Activated B cell treated with CpG ODN at 0.5 μM for 24 hours (primary cell): ENCODE data around the gene ADGRB3. TPM values are rescaled to one million over a fixed set of nuclear protein-coding genes. Genes with fewer than 3 reads are reported as not detected.

ENCODE experiments used
- ATAC-seq: fragments of 200-7000 bp; cut with Tn5 transposase; one replicate; pipeline ENCODE4 v1.10.0; 2021; ENCODE audit warnings: low read depth, mild to moderate bottlenecking, moderate library complexity
- CTCF ChIA-PET: fragments of 350-600 bp; sonication (Branson Sonifier 250); formaldehyde crosslinking; loops from one replicate; lab custom pipeline; 2021; ENCODE audit warnings: antibody characterized with exemption; lab: Charles Lee
- POLR2A ChIA-PET: fragments of 350-600 bp; sonication (Branson Sonifier 250); formaldehyde crosslinking; loops from one replicate; lab custom pipeline; 2021; ENCODE audit warnings: antibody characterized with exemption; lab: Charles Lee
- DNase-seq: peaks from one replicate; pipeline ENCODE4 v3.0.0; 2022
- H3K27ac Mint-ChIP-seq: one replicate; pipeline ENCODE4 v1.8.0; 2020; ENCODE audit warnings: mixed read lengths
- H3K27me3 Mint-ChIP-seq: one replicate; pipeline ENCODE4 v1.8.0; 2021; ENCODE audit warnings: mixed read lengths
- H3K36me3 Mint-ChIP-seq: one replicate; pipeline ENCODE4 v1.8.0; 2021; ENCODE audit warnings: low read depth, mixed read lengths
- H3K4me1 Mint-ChIP-seq: one replicate; pipeline ENCODE4 v1.8.0; 2021; ENCODE audit warnings: mixed read lengths
- H3K4me3 Mint-ChIP-seq: one replicate; pipeline ENCODE4 v1.8.0; 2020; ENCODE audit warnings: mild to moderate bottlenecking, mixed read lengths
- H3K9me3 Mint-ChIP-seq: one replicate; pipeline ENCODE4 v1.8.0; 2020; ENCODE audit warnings: mixed read lengths
- intact Hi-C: fragments of 100-400 bp; cut with micrococcal nuclease; formaldehyde crosslinking; loops from one replicate; pipeline ENCODE4 v1.15.1; 2024
- total RNA-seq: library from RNA; stranded (reverse); gene quantifications from 2 replicates; pipeline ENCODE4 v1.2.3, GENCODE V29; 2022
- TF ChIP-seq, protein P1 (sequence below): fragments of 200-600 bp; IDR thresholded peaks from one replicate; pipeline ENCODE4 v1.8.0; 2022; ENCODE audit warnings: antibody characterized with exemption, mild to moderate bottlenecking

Gene ADGRB3
- total RNA-seq, 1 donor from 2014 or later: not detected

DNA sequence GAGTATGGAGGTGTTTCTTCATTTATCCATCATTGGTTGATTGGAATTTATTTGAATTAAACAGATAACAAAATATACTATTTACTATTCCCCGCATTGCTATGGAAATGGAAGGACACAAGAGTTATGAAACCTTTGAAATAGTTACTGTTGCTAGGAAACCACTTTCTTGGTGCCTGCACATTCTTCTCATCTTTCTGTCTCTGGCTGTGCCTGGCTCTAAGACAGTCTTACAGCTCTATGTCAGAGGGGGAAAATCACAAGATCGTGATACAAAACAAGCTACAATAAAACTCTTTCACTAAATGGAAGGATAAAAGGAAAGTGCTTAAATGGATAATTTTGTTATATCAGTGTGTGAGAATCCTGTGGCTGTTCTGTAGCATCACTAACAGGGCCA, 708.8 kb downstream of the ADGRB3 start:
- intact Hi-C loops: no loop called here
- Mint-ChIP-seq H3K27me3 (no peaks in the 10 kb centered on the region), H3K4me1 (no peaks in the 10 kb centered on the region), H3K36me3 (no peaks in the 10 kb centered on the region), H3K9me3 (peaks cover 5% of the 10 kb centered on the region), H3K27ac (no peak overlapping the region), H3K4me3 (no peak overlapping the region)
- no peak for ATAC-seq
- no peak for DNase-seq
- POLR2A ChIA-PET: no interaction called here
- CTCF ChIA-PET: no interaction called here
- TF ChIP-seq, protein P1, sequence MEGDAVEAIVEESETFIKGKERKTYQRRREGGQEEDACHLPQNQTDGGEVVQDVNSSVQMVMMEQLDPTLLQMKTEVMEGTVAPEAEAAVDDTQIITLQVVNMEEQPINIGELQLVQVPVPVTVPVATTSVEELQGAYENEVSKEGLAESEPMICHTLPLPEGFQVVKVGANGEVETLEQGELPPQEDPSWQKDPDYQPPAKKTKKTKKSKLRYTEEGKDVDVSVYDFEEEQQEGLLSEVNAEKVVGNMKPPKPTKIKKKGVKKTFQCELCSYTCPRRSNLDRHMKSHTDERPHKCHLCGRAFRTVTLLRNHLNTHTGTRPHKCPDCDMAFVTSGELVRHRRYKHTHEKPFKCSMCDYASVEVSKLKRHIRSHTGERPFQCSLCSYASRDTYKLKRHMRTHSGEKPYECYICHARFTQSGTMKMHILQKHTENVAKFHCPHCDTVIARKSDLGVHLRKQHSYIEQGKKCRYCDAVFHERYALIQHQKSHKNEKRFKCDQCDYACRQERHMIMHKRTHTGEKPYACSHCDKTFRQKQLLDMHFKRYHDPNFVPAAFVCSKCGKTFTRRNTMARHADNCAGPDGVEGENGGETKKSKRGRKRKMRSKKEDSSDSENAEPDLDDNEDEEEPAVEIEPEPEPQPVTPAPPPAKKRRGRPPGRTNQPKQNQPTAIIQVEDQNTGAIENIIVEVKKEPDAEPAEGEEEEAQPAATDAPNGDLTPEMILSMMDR: no peak

DNA sequence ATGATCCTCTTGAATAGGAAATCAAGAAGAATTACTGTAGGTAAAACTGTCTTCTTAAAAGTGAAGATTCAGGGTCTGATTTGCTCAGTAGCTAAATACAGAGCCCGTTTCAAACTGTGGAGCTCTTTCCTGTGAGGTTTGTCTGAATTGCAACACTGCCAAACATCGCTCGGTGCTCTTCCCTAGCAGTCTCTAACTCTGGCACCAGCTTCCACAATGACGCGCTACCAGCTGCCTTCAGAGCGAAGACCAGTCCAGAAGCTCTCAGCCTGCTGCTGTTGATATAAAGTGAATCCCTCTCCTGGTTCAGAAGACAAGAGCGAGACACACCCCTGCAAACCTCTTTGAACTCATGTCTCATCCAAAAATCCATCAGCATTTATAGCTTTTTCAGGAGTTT, 714.7 kb downstream of the ADGRB3 start:
- TF ChIP-seq, protein P1: no peak
- Mint-ChIP-seq H3K36me3 (no peaks in the 10 kb centered on the region), H3K4me1 (no peaks in the 10 kb centered on the region), H3K9me3 (peaks cover 5% of the 10 kb centered on the region), H3K4me3 (no peak overlapping the region), H3K27me3 (no peaks in the 10 kb centered on the region), H3K27ac (no peak overlapping the region)
- ChIA-PET POLR2A (no interaction called here), CTCF (no interaction called here)
- DNase-seq: no peak
- intact Hi-C loops: no loop called here
- ATAC-seq: no peak

DNA sequence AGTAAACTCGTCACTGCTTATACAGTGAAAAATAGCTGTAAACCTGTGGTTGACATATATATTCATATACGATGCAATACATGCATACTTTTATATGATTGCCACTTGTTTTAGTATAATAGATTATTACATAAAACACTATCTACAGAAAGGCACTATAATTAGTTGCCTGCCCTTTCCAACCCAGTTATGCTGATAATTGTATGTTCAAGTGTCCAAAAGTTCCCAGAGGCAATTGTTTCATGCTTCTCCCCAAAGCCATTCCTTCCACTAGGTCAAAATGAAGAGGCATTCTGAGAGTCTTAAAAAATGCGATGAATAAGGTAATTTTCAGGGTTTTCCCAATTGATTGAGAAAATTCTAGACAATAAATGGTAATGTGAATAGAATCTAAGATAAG, 727.1 kb downstream of the ADGRB3 start:
- no peak overlapping the region for H3K27ac Mint-ChIP-seq
- no peak for DNase-seq
- H3K27me3 Mint-ChIP-seq: no peaks in the 10 kb centered on the region
- no peak for ATAC-seq
- intact Hi-C loops: no loop called here
- ChIA-PET POLR2A (no interaction called here), CTCF (no interaction called here)
- no peak overlapping the region for H3K4me3 Mint-ChIP-seq
- H3K9me3 Mint-ChIP-seq: no peaks in the 10 kb centered on the region
- TF ChIP-seq, protein P1: no peak
- no peaks in the 10 kb centered on the region for H3K36me3 Mint-ChIP-seq
- no peaks in the 10 kb centered on the region for H3K4me1 Mint-ChIP-seq

DNA sequence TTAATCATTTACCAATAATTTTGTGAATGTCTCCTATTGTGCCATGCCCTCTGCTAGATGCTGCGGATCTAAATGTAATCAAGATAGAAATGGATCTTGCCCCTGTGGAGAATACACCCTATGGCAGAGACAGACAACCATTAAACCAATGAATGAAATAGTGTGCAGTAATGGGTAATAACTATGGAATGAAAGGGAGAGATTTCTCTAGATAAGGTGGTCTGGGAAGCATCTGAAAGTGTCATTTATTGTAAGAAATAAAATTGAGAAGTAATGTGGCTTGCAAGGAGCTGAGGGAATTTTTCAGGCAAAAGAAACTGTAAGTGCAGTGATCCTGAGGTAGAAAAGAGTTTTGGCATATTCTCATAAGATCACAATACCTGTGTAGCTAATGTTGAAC, 731.7 kb downstream of the ADGRB3 start:
- POLR2A ChIA-PET: no interaction called here
- TF ChIP-seq, protein P1: no peak
- no peak overlapping the region for H3K27ac Mint-ChIP-seq
- no peaks in the 10 kb centered on the region for H3K9me3 Mint-ChIP-seq
- no peaks in the 10 kb centered on the region for H3K4me1 Mint-ChIP-seq
- CTCF ChIA-PET: no interaction called here
- no peak overlapping the region for H3K4me3 Mint-ChIP-seq
- ATAC-seq (no peak), DNase-seq (no peak)
- intact Hi-C loops: no loop called here
- no peaks in the 10 kb centered on the region for H3K36me3 Mint-ChIP-seq
- H3K27me3 Mint-ChIP-seq: no peaks in the 10 kb centered on the region

DNA sequence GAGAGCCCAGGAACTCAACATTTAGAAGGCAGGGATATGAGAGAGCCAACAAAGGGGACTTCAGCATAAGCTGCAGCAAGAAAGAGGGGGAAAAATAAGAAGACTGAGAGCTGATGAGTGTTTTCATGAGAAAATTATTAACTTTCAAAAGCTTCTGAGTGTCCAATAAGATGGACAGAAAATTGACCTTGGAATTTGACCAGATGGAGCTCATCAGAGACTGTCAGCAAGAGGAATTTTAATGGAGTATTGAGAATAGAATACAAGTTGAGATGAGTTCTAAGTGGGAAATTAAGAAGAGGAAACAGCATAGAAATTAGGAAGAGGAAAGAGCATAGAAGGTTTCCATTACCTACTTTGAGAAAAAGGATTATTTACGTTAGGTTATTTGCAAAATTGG, 733.5 kb downstream of the ADGRB3 start:
- Mint-ChIP-seq H3K4me1 (no peaks in the 10 kb centered on the region), H3K36me3 (no peaks in the 10 kb centered on the region), H3K9me3 (no peaks in the 10 kb centered on the region), H3K27ac (no peak overlapping the region), H3K4me3 (no peak overlapping the region), H3K27me3 (no peaks in the 10 kb centered on the region)
- intact Hi-C loops: no loop called here
- no peak for ATAC-seq
- POLR2A ChIA-PET: no interaction called here
- TF ChIP-seq, protein P1: no peak
- CTCF ChIA-PET: no interaction called here
- DNase-seq: no peak
